Stimulated activated memory B cell treated with anti-CD40 and anti-IgM and Interleukin-4, amounts not matched to agents 10 μg/mL and 1 μg/mL and 100 μg/mL, for 72 hours (primary cell): Measurements from ENCODE around the gene KCNT1.

Experiments
- ATAC-seq: fragments of 150-1000 bp; cut with Tn5 transposase; 2 replicates; pipeline ENCODE4 v1.10.0; 2021
- H3K27ac Mint-ChIP-seq: one replicate; pipeline ENCODE4 v1.8.0; 2022; ENCODE audit warnings: mild to moderate bottlenecking, mixed read lengths
- H3K27me3 Mint-ChIP-seq: one replicate; pipeline ENCODE4 v1.8.0; 2022; ENCODE audit warnings: mixed read lengths
- H3K36me3 Mint-ChIP-seq: one replicate; pipeline ENCODE4 v1.8.0; 2022; ENCODE audit warnings: mixed read lengths
- H3K4me1 Mint-ChIP-seq: one replicate; pipeline ENCODE4 v1.8.0; 2022; ENCODE audit warnings: mixed read lengths
- H3K4me3 Mint-ChIP-seq: one replicate; pipeline ENCODE4 v1.8.0; 2022; ENCODE audit warnings: mild to moderate bottlenecking, moderate library complexity, mixed read lengths
- H3K9me3 Mint-ChIP-seq: one replicate; pipeline ENCODE4 v1.8.0; 2022; ENCODE audit warnings: mixed read lengths

KCNT1 gene

DNA sequence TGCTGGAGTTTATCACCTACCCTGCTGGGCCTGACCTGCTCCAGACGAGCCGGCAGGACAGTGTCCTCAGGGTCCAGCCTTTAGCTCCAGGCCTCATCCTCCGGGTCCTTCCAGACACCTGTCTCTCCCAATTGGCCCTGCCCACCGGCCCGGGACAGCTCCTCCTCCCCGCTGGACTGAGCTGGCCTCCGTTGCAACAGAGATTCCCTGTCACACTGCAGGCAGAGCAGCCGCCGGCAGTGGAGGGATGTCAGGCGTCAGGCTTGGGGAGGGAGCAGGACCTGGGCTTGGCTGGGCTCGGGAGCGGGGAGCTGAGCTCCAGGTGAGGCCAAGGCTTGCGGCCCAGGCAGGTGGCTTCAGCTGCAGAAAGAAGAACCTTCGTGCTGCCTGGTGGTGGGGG is 1.7 kb downstream of the KCNT1 start:
- no peak for ATAC-seq
- H3K27me3 Mint-ChIP-seq = peaks cover 45% of the 10 kb centered on the region
- no peaks in the 10 kb centered on the region for H3K9me3 Mint-ChIP-seq
- H3K4me1 Mint-ChIP-seq = no peaks in the 10 kb centered on the region
- no peaks in the 10 kb centered on the region for H3K36me3 Mint-ChIP-seq
- no peak overlapping the region for H3K4me3 Mint-ChIP-seq
- H3K27ac Mint-ChIP-seq = no peak overlapping the region

- H3K9me3 Mint-ChIP-seq = no peaks in the 10 kb centered on the region
- H3K4me3 Mint-ChIP-seq = no peak overlapping the region
- H3K4me1 Mint-ChIP-seq = no peaks in the 10 kb centered on the region
- H3K27me3 Mint-ChIP-seq = peaks cover 45% of the 10 kb centered on the region
- ATAC-seq = no peak
- H3K27ac Mint-ChIP-seq = no peak overlapping the region
- H3K36me3 Mint-ChIP-seq = no peaks in the 10 kb centered on the region
These were observed 2.5 kb downstream of the KCNT1 start for GRCh38 chr9:135704483-135704882.

GRCh38 chr9:135705376-135705775 is 3.4 kb downstream of the KCNT1 start:
- H3K27me3 Mint-ChIP-seq = peaks cover 36% of the 10 kb centered on the region
- H3K9me3 Mint-ChIP-seq = no peaks in the 10 kb centered on the region
- no peaks in the 10 kb centered on the region for H3K36me3 Mint-ChIP-seq
- no peak overlapping the region for H3K4me3 Mint-ChIP-seq
- no peak overlapping the region for H3K27ac Mint-ChIP-seq
- no peaks in the 10 kb centered on the region for H3K4me1 Mint-ChIP-seq
- ATAC-seq = no peak

GRCh38 chr9:135706288-135706687 is 4.3 kb downstream of the KCNT1 start:
- Mint-ChIP-seq H3K4me3 (no peak overlapping the region), H3K36me3 (no peaks in the 10 kb centered on the region), H3K4me1 (no peaks in the 10 kb centered on the region), H3K27me3 (peaks cover 31% of the 10 kb centered on the region), H3K27ac (no peak overlapping the region), H3K9me3 (no peaks in the 10 kb centered on the region)
- no peak for ATAC-seq

- ATAC-seq = no peak
- no peaks in the 10 kb centered on the region for H3K36me3 Mint-ChIP-seq
- H3K4me1 Mint-ChIP-seq = no peaks in the 10 kb centered on the region
- H3K4me3 Mint-ChIP-seq = no peak overlapping the region
- no peak overlapping the region for H3K27ac Mint-ChIP-seq
- peaks cover 39% of the 10 kb centered on the region for H3K27me3 Mint-ChIP-seq
- H3K9me3 Mint-ChIP-seq = no peaks in the 10 kb centered on the region
These were observed 5.5 kb downstream of the KCNT1 start for GRCh38 chr9:135707252-135708138.

DNA sequence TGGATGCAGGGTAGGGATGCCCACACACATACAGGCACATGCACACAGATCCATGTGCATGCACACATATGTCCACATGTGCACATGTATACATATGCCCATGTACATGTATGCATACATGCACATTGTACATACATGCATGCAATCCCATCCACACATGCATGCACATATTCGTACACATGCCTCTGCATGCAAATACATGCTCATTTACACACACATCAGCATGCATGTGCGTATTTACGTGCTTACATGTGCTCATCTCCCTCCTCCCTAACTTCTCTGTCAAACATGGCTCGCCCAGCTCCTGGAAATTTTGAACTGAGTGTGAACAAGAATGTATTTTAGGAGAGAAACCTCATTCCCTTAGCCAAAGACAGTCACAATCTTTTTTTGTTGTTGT is 6.2 kb downstream of the KCNT1 start:
- H3K27me3 Mint-ChIP-seq = peaks cover 37% of the 10 kb centered on the region
- no peaks in the 10 kb centered on the region for H3K9me3 Mint-ChIP-seq
- H3K36me3 Mint-ChIP-seq = no peaks in the 10 kb centered on the region
- no peak for ATAC-seq
- H3K27ac Mint-ChIP-seq = no peak overlapping the region
- H3K4me3 Mint-ChIP-seq = no peak overlapping the region
- H3K4me1 Mint-ChIP-seq = no peaks in the 10 kb centered on the region

GRCh38 chr9:135711391-135711790 is 9.4 kb downstream of the KCNT1 start:
- H3K27ac Mint-ChIP-seq = no peak overlapping the region
- no peak for ATAC-seq
- H3K36me3 Mint-ChIP-seq = no peaks in the 10 kb centered on the region
- H3K4me3 Mint-ChIP-seq = no peak overlapping the region
- no peaks in the 10 kb centered on the region for H3K9me3 Mint-ChIP-seq
- peaks cover 39% of the 10 kb centered on the region for H3K27me3 Mint-ChIP-seq
- no peaks in the 10 kb centered on the region for H3K4me1 Mint-ChIP-seq

GRCh38 chr9:135711881-135712280 is 9.9 kb downstream of the KCNT1 start:
- H3K36me3 Mint-ChIP-seq = no peaks in the 10 kb centered on the region
- H3K9me3 Mint-ChIP-seq = no peaks in the 10 kb centered on the region
- ATAC-seq = no peak

DNA sequence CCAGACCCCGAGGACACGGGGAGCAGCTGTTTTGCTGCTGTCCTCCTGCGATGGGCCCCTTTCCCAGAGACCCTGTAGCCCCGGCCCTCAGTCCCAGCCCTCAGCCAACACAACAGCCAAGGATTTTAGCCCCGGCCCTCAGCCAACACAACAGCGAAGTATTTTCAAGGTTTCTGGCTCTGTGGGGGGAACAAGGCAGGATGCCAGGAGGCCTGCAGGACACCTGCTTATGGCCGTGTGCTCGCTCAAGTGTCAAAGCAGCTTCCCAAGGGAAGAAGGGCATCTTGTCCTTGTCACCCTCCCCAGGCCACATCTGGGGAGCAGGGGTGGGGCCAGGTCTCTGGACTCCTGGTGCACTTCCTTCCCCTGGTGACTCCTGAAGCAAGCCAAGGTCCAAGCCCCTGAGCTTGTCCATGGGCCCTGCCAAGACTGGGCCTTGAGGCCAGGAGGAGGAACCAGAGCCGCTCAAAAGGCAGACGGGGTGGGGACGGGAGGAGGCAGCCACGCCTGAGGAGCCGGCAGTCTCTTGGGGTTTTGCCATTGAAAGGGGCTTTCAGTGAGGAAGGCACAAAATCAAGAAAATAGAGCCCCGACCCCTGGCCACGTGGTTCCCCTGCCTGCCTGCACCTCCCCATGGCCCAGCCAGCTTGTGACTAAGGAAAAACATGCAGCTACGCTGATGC is 10.8 kb downstream of the KCNT1 start:
- Mint-ChIP-seq H3K36me3 (no peaks in the 10 kb centered on the region), H3K4me1 (no peaks in the 10 kb centered on the region), H3K27me3 (peaks cover 53% of the 10 kb centered on the region), H3K9me3 (no peaks in the 10 kb centered on the region), H3K27ac (no peak overlapping the region), H3K4me3 (no peak overlapping the region)
- no peak for ATAC-seq

More at GRCh38 chr9:135711881-135712280, 9.9 kb downstream of the KCNT1 start:
- no peak overlapping the region for H3K4me3 Mint-ChIP-seq
- H3K27me3 Mint-ChIP-seq = peaks cover 44% of the 10 kb centered on the region
- H3K4me1 Mint-ChIP-seq = no peaks in the 10 kb centered on the region
- H3K27ac Mint-ChIP-seq = no peak overlapping the region

DNA sequence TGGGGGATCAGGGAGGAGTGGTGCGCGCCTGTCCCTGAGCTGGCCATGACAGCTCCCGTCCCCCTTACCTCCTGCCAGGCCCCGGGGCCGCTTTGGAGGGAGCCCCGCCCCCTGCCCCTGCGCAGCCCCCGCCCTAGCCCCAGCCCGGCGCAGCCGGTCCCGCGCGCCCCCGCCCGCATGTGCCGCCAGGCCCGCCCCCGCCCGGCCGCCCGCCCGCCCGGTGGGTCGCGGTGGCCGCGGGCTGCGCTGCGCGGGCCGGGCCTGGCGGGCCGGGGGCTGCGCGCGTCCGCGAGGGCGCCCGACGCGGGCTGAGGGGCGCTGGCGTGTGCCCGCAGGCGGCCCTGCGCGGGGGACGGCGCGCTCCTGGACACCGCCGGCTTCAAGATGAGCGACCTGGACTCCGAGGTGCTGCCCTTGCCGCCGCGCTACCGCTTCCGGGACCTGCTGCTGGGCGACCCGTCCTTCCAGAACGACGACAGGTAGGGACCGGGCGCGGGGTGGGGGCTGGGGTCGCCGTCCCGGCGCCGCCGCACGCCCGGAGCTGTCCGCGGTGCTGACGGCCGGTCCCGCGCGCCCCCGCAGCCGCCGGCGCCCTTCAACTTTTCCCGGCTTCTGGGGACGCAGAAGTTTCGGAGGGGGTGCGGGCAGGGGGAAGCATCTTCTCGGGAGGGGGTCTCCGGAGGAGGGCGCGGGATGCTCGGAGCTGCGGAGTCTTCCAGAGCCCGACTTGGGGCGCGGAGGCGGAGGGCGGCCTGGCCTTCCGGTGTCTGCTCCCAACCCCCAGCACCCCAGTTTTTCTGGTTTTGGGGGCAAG is 12.5 kb downstream of the KCNT1 start:
- ATAC-seq = no peak
- H3K27ac Mint-ChIP-seq = no peak overlapping the region
- peaks cover 63% of the 10 kb centered on the region for H3K27me3 Mint-ChIP-seq
- no peaks in the 10 kb centered on the region for H3K4me1 Mint-ChIP-seq
- H3K36me3 Mint-ChIP-seq = no peaks in the 10 kb centered on the region
- H3K4me3 Mint-ChIP-seq = no peak overlapping the region
- H3K9me3 Mint-ChIP-seq = no peaks in the 10 kb centered on the region

- H3K4me3 Mint-ChIP-seq = no peak overlapping the region
- no peaks in the 10 kb centered on the region for H3K4me1 Mint-ChIP-seq
These were observed 13.1 kb downstream of the KCNT1 start for GRCh38 chr9:135715056-135715595.

DNA sequence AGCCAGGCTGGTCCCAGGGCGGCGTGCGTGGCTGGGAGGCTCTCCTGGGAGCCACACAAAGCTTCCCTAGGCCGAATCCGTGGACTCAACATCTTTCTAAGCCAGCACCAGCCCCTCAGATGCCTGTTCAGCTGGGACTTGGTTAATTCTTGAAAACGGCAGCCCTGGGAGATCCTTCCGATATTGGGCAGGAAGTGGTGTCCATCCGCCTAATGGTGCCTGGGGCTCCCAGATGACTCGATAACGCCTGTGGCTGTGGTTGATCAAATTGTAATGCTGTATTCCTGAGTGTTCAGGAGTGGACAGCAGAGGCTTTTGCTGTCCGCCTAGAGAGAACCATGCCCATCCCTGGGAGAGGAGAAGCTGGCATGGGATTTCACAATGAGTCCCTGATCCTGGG is 14.1 kb downstream of the KCNT1 start:
- no peak for ATAC-seq
- no peaks in the 10 kb centered on the region for H3K9me3 Mint-ChIP-seq
- no peak overlapping the region for H3K27ac Mint-ChIP-seq
- no peaks in the 10 kb centered on the region for H3K4me1 Mint-ChIP-seq
- no peaks in the 10 kb centered on the region for H3K36me3 Mint-ChIP-seq
- no peak overlapping the region for H3K4me3 Mint-ChIP-seq
- peaks cover 75% of the 10 kb centered on the region for H3K27me3 Mint-ChIP-seq

More at GRCh38 chr9:135715056-135715595, 13.1 kb downstream of the KCNT1 start:
- H3K27me3 Mint-ChIP-seq = peaks cover 66% of the 10 kb centered on the region
- H3K36me3 Mint-ChIP-seq = no peaks in the 10 kb centered on the region
- ATAC-seq = no peak
- H3K27ac Mint-ChIP-seq = no peak overlapping the region
- no peaks in the 10 kb centered on the region for H3K9me3 Mint-ChIP-seq

GRCh38 chr9:135717410-135717809 is 15.4 kb downstream of the KCNT1 start:
- Mint-ChIP-seq H3K4me1 (no peaks in the 10 kb centered on the region), H3K27me3 (peaks cover 67% of the 10 kb centered on the region), H3K9me3 (no peaks in the 10 kb centered on the region), H3K4me3 (no peak overlapping the region), H3K36me3 (no peaks in the 10 kb centered on the region), H3K27ac (no peak overlapping the region)
- ATAC-seq = no peak

DNA sequence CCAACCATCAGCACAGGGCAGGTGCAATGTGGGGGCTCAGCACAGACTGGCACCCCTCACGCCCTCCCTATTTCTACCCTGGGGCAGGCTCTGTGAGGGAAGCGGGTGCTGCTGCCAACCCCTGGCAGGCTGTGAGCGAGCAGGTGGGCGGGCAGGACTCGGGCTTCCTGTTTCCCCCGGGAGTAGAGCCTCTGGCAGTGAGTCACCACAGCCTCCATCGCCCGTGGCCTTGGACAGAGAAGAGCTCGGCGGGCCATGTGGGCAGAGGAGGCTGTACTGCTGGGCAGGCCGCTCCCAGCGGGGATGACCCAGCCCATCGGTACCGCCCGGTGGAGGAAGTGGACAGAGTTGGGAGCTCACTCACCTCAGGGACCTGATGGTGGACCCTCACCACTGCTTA is 16.6 kb downstream of the KCNT1 start:
- Mint-ChIP-seq H3K27me3 (peaks cover 61% of the 10 kb centered on the region), H3K9me3 (no peaks in the 10 kb centered on the region), H3K36me3 (no peaks in the 10 kb centered on the region), H3K4me3 (no peak overlapping the region), H3K4me1 (no peaks in the 10 kb centered on the region), H3K27ac (no peak overlapping the region)
- no peak for ATAC-seq

- Mint-ChIP-seq H3K27me3 (peaks cover 58% of the 10 kb centered on the region), H3K4me3 (no peak overlapping the region), H3K27ac (no peak overlapping the region), H3K4me1 (no peaks in the 10 kb centered on the region), H3K36me3 (no peaks in the 10 kb centered on the region), H3K9me3 (no peaks in the 10 kb centered on the region)
- no peak for ATAC-seq
These were observed 17.5 kb downstream of the KCNT1 start for GRCh38 chr9:135719472-135719871.
